ENCODE data around the gene SYT7.
"Not testable (repeated sequence)": the region's sequence is repeated elsewhere in the genome, so short reads cannot be mapped to it uniquely, and the experiment has no call there.

Gene SYT7, protein sequence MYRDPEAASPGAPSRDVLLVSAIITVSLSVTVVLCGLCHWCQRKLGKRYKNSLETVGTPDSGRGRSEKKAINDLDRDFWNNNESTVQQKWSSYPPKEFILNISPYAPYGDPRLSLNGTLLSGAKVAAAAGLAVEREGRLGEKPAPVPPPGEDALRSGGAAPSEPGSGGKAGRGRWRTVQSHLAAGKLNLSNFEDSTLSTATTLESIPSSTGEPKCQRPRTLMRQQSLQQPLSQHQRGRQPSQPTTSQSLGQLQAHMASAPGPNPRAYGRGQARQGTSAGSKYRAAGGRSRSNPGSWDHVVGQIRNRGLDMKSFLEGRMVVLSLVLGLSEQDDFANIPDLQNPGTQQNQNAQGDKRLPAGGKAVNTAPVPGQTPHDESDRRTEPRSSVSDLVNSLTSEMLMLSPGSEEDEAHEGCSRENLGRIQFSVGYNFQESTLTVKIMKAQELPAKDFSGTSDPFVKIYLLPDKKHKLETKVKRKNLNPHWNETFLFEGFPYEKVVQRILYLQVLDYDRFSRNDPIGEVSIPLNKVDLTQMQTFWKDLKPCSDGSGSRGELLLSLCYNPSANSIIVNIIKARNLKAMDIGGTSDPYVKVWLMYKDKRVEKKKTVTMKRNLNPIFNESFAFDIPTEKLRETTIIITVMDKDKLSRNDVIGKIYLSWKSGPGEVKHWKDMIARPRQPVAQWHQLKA
- 0 to 0.35 reads per million in 2 donors for total RNA-seq

- DNase-seq: peak; percentile 97
These were observed at the start of gene SYT7 for GRCh38 chr11:61581030-61581928. TSS of gene SYT7 (minus strand) at chr11:61581076. CDS start at chr11:61580820, 256 bp downstream.

DNA sequence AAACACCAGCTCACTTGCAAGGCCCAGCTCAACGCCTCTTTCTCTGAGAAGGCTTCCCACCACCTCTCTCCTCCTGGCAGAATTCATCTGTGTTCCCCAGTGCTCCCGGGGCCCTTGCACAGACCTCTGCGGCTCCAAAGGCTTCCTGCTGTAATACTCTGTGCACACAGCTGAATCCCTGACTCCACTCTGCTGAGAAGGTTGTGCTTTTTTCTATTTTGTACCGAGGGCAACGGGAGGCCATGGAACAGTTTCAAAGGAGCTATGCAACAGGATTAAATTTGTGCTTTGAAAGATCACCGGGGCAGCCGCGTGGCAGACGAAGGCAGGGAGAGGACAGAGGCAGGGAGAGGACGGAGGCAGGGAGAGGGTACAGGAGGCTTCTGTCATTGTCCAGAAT is 49.2 kb upstream of the SYT7 start:
- no peak for DNase-seq

- DNase-seq: no peak
These were observed 48.4 kb upstream of the SYT7 start for GRCh38 chr11:61629082-61629833.

- DNase-seq: no peak
These were observed 47.7 kb upstream of the SYT7 start for GRCh38 chr11:61628662-61628970.

- DNase-seq: peak; percentile 15
These were observed 47.2 kb upstream of the SYT7 start for GRCh38 chr11:61627850-61628661.

DNA sequence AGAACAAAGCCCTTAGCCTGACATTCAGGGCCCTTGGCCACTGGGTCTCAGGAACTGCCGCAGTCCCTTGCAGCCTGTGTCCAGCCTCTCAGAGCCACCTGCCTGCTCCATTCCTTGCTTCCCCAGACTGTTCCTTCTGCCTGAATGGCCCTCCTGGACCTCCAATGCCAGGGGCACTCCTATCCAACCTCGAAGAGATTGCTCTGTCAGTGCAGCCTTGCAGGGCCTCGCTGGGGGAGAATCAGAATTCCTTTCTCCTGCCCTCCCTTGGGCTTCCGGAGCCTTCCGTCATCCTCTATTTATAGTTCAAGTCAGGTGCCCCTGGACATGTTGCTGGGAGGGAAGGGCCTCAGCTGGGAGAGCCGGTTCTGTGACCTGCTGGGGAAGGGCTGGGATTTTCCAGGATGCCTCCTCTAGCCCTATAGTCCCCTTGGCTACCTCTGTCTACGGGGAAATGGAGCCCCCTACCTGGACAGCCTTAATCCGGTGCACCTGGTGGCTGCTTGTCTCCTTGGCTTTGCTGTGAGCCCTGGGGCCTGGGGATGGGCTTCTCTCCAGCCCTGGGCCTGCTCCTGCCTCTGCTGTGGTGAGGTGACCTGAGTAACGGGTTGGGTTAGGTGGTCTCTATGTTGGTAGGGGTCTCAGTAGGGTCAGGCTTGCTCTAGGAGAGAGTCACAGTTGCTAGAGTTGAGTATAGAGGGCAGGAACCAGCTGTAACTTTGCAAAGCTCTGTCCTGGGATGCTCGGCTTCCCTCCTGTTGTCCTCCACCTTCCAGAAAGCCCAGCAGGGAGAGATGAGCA is 45.9 kb upstream of the SYT7 start:
- DNase-seq: no peak

DNA sequence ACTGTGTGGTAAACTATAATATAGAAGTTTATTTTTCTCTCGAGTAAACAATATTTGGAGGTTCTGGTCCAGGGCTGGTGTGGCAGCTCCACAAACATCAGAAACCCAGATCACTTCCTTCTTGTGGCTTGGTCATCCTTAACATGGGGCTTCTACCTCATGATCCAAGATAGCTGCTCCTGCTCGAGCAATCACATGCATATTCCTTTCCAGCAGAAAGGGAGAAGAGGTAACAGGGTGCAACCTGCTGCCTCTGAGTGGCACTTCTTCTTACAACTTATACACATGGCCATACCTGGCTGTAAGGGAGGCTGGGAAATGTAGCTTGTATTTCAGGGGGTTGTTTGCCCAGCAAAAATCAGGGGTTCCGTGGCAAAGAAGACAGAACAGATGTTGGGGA is 44.6 kb upstream of the SYT7 start:
- no peak for DNase-seq

GRCh38 chr11:61621917-61622585 is 41.2 kb upstream of the SYT7 start:
- no peak for DNase-seq

- no peak for DNase-seq
These were observed 38.8 kb upstream of the SYT7 start for GRCh38 chr11:61619471-61620226.

- no peak for DNase-seq
These were observed 38.1 kb upstream of the SYT7 start for GRCh38 chr11:61618978-61619377.

GRCh38 chr11:61617515-61617914 is 36.6 kb upstream of the SYT7 start:
- no peak for DNase-seq

DNA sequence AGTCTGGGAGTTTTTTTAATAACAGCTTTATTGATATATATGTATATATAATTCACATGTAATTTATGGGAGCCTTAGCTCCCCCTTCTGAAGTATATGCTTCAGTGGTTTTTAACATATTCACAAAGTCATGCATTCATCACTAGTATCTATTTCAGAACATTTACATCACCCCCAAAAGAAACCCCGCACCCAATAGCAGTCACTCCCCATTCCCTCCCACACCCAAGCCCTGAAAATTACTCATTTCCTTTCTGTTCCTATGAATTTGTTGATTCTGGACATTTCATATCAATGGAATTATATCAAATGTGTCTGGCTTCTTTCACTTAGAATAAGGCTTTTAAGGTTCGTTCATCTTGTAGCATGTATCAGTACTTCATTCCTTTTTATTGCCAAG is 35.6 kb upstream of the SYT7 start:
- no peak for DNase-seq

GRCh38 chr11:61614782-61615181 is 33.9 kb upstream of the SYT7 start:
- DNase-seq: not testable (repeated sequence)

GRCh38 chr11:61613870-61614269 is 33.0 kb upstream of the SYT7 start:
- DNase-seq: no peak

DNA sequence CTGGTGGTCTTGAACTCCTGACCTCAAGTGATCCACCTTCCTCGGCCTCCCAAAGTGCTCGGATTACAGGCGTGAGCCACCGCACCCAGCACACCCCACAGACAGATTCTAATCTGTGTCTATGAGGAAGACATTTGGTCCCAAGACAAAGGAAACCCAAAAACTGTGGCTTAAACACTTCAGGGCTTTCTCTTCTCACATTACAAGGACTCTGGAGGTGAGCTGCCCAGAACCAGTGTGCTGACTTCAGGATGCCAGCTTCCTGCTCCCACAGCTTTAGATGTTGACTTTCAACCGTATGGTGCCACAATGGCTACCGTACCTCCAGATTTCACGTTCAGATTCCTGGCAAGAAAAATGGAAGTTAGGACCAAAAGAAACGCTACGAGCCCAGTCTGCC is 32.2 kb upstream of the SYT7 start:
- no peak for DNase-seq

DNA sequence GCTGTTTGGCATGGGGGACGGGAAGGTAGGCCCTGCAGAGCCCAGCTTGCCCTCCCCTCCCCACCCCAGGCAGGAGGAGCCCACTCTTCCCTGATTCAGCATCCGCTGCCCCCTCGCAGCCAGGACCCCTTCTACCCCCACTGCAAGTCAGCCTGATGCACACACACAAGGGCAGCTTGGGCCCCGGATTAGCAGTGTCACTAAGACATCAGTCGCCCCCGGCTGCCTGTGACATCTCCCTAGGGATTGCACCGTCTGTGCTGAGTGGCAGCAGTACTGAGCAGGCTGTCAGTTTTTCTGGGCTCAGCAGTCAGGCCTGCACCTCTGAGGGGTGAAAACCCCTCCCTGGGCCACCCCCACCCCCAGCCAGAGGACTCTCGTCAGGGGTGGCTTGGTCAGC is 30.4 kb upstream of the SYT7 start:
- no peak for DNase-seq

DNA sequence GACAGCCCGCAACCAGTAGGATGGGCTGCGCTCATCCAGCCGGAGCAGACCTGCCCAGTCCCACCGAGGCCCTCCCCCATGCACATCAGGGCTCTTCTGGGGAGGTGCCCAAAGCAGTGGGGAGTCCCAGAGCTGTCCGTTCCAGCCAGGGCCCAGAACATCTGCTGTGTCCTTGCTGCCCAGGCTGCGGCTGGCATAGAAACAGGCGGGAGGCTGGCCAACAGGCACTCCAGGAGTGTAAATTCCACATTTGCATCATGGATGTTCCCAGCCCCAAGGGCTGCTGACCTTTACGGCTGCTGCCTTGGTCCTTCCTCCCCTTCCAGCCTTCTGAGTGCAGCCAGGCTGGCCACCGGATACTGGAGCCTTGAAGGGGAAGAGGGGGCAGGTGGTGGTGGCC is 30.0 kb upstream of the SYT7 start:
- DNase-seq: no peak

DNA sequence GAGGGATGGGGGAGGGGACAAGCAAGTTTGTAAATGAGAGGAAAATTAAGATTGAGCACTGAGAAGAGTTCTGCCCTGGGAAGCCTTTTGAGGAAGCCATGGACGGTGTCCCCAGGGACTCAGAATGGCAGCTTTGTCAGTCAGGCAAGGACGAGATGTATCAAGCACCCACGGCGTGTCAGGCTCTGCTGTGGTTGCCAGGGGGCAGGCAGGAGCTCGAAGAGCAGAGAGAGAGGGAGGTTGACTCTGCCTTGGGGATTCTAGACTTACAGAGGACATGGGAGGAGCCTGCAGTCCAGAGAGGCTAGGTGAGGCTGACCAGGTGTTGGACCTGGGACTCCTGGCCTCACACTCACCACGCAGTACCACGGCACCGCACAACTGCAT is 29.1 kb upstream of the SYT7 start:
- no peak for DNase-seq
